ENCODE measurements around the gene VPS51. TPM values are rescaled to one million over a fixed set of nuclear protein-coding genes. Genes with fewer than 3 reads are reported as not detected.
A peak's percentile ranks its signal among the peaks of the same experiment; 100 is the strongest.

Gene VPS51
- total RNA-seq = 100 to 1,000 TPM in 1 of 2 experiments, 10 to 100 TPM in 1; 88.0 to 108 TPM

DNA sequence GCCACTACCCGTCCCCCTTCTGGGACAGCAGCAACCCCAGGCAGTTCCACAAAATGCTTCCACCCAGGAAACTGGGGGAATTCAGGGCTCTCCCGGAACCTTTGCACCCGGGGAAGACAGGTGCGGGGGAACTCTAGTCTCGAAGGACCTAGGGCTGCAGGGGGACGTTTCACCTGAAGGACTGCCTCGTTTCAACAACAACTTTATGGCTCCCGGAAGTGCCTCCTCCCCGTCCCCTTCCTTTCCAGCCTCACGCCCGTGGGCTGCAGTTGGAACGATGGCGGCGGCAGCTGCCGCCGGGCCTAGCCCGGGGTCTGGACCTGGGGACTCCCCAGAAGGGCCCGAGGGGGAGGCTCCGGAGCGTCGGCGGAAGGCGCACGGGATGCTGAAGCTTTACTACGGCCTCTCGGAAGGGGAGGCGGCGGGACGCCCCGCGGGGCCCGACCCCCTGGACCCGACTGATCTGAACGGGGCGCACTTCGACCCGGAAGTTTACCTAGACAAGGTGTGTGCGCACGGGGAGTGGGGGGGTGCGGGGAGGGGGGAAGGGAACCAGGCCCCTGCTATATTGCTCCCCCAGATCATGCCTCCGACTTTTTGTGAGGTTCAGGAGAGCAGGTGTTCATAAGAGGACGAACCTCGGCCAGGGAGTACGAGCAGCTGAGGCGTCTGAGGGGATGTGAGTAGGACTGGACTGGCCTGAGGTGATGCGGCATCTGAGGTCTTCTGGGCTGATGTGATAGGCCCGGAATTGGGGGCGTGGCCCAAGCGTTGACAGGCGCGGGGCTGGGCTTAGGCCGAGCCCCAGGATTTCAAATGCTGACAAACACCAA, at the start of gene VPS51:
TSS of gene VPS51 (plus strand) at position 241 of the 833 bp plus-strand sequence. CDS start at position 278, 37 bp downstream.
- Mint-ChIP-seq H3K36me3 (peaks cover 2% of the 10 kb centered on the region), H3K9me3 (no peaks in the 10 kb centered on the region), H3K4me1 (peaks cover 10% of the 10 kb centered on the region), H3K4me3 (peak within 1 kb of the TSS; percentile 93), H3K27me3 (no peaks in the 10 kb centered on the region), H3K27ac (peak within 1 kb of the TSS; percentile 95)
- DNase-seq = peak; percentile 86

DNA sequence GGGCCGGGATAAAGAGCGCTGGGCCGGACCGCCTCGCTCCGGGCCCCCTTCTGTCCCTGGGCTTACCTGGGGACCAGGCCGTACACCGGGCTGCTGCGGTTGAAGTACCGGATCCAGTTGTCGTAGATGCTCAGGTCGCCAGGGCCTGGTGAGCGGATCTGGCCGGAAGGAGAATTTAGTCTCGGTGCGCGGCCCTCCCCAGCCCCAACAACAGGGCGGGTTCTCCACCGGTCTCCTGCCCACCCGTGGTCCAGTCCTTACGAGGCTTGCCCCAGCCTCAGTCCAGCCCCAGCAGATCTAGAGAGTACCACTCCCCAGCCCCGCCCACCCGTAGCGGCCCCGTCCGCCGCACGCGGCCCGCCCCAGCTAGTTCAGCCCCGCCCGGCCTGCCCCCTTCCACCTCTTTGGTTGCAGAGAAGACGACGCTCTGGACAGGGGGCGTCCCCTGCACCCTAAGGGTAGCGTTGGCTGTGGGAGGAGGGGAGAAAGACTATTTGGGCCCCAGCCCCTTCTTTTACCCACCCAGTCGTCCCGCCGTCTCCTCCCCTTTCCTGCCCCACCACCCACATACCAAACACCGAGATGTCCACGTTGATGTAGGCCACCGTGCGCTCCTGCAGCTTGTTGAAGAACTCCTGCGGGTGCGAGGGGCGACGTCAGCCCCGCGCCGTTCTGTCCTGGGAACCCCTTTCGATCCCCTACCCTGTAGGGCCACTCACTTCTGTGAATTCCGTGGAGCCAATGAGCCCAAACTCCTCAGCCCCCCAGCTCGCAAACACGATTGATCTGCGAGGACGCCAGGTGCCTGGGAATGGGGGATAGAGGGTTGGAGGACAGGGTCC, 48.2 kb upstream of the VPS51 start:
- Mint-ChIP-seq H3K4me3 (peak overlapping the region; percentile 76), H3K9me3 (no peaks in the 10 kb centered on the region), H3K36me3 (peaks cover 5% of the 10 kb centered on the region), H3K27ac (peak overlapping the region; percentile 67), H3K27me3 (no peaks in the 10 kb centered on the region), H3K4me1 (peaks cover 17% of the 10 kb centered on the region)
- DNase-seq = peak; percentile 32

DNA sequence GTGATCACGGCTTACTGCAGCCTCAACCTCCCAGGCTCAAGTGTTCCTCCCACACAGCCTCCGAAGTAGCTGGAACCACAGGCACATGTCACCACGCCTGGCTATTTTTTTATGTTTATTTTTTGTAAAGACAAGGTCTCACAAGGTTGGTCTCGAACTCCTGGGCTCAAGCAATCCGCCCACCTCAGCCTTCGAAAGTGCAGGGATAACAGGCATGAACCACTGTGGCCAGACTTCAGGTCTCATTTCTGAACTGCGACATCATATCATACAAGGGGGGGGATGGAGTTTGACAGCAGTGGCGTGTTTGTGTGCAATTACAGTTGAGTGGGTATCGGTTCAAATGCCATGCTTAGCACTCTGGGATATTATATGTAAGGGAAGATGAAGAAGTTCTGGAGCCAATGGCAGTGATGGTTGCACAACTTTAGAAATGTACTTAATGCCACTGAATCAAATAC, 44.6 kb upstream of the VPS51 start:
- Mint-ChIP-seq H3K4me3 (no peak overlapping the region), H3K36me3 (no peaks in the 10 kb centered on the region), H3K4me1 (peaks cover 29% of the 10 kb centered on the region), H3K27me3 (no peaks in the 10 kb centered on the region), H3K27ac (no peak overlapping the region), H3K9me3 (no peaks in the 10 kb centered on the region)
- DNase-seq = no peak

DNA sequence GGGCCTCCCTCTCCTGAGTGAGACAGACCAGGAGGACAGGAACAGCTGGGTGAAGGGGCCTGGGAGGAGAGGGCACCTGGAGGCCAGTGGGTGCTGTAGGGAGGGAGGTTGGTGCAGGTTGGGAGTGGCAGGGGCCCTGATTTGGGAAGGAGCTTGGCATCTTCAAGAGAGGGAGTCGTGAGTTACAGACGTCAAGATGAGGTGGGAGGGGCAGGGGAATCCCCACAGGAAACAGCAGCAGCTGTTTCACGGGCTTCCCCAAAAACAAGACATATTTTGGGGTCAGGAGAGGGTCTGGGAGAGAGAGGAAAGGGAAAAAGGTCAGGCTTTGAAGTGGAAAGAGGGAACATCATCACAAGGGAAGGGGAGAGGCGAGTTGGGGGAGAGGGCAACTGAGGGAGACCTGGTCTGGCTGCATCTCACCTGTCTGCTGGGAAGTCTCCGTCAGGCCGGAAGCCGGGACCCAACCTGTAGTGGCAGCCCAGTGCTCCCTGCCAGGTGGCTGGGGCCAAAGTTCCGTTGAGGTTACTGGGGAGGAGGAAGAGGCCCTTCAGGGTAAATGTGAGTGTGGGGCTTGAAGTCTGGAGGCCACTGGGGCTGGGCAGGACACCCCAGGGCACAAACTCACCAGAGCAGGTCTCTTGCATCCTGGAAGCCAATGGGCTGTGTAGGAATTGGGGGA, 42.0 kb upstream of the VPS51 start:
- H3K27ac Mint-ChIP-seq = peak overlapping the region; percentile 30
- DNase-seq = no peak
- no peaks in the 10 kb centered on the region for H3K27me3 Mint-ChIP-seq
- no peaks in the 10 kb centered on the region for H3K36me3 Mint-ChIP-seq
- H3K9me3 Mint-ChIP-seq = no peaks in the 10 kb centered on the region
- H3K4me1 Mint-ChIP-seq = peaks cover 15% of the 10 kb centered on the region
- peak overlapping the region; percentile 42 for H3K4me3 Mint-ChIP-seq

DNA sequence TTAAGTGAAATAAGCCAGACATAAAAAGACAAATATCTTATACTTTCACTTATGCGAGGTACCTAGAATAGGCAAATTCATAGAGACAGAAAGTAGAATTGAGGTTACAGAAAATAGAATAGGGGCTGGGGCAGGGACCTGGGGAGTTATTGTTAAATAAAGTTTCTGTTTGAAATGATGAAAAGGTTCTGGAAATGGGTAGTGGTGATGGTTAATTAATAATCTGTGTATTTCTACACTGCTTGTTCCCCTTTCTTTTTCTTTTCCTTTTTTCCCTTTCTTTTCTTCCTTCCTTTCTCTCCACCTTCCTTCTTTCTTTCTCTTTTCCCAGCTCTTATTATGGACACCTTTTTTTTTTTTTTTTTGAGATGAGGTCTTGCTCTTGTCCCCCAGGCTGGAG, 40.5 kb upstream of the VPS51 start:
- no peak overlapping the region for H3K27ac Mint-ChIP-seq
- H3K4me1 Mint-ChIP-seq = peaks cover 15% of the 10 kb centered on the region
- no peak for DNase-seq
- H3K4me3 Mint-ChIP-seq = no peak overlapping the region
- no peaks in the 10 kb centered on the region for H3K9me3 Mint-ChIP-seq
- no peaks in the 10 kb centered on the region for H3K27me3 Mint-ChIP-seq
- H3K36me3 Mint-ChIP-seq = no peaks in the 10 kb centered on the region

DNA sequence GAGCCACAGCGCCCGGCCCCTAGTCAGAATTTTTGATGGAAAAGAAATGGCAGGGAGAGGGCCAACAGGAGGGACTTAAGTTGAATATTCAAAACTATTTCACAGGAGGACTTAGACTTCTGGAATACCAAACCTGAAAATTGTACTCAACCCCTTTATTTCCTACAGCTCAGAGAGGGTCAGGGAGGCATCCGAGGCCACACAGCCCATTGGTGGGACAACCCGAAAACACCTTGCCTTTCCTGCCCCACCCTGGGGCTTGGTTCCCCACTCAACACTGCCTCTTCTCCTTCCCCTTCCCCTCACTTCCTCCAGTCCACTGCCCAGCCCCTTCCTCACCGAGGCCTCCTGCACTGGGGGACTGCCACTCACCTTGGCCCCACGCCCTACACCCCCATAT, 39.0 kb upstream of the VPS51 start:
- peaks cover 15% of the 10 kb centered on the region for H3K4me1 Mint-ChIP-seq
- no peak overlapping the region for H3K4me3 Mint-ChIP-seq
- no peaks in the 10 kb centered on the region for H3K36me3 Mint-ChIP-seq
- H3K27me3 Mint-ChIP-seq = no peaks in the 10 kb centered on the region
- no peak overlapping the region for H3K27ac Mint-ChIP-seq
- H3K9me3 Mint-ChIP-seq = no peaks in the 10 kb centered on the region
- no peak for DNase-seq

DNA sequence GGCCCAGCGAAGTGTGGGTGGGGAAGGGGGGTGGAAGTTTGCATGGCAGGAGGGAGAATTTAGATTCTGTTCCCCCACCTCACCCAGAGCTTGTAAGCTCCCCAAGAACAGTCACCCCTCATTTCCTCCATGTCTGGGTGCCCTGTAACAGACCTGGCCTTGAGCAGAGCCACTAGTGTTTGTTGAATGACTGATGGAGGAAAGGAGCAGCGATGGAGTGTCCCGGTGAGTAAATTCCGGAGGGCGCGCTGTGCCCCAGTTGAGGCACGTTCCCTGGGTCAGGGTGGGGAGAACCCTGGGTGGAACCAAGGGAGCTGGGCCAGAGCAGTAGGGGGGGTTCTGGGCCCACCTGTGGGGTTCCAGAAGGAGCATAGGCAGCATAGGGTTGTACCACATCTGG, 38.5 kb upstream of the VPS51 start:
- no peak overlapping the region for H3K4me3 Mint-ChIP-seq
- H3K27me3 Mint-ChIP-seq = peaks cover 5% of the 10 kb centered on the region
- H3K9me3 Mint-ChIP-seq = no peaks in the 10 kb centered on the region
- DNase-seq = no peak
- peaks cover 15% of the 10 kb centered on the region for H3K4me1 Mint-ChIP-seq
- no peaks in the 10 kb centered on the region for H3K36me3 Mint-ChIP-seq
- H3K27ac Mint-ChIP-seq = no peak overlapping the region

DNA sequence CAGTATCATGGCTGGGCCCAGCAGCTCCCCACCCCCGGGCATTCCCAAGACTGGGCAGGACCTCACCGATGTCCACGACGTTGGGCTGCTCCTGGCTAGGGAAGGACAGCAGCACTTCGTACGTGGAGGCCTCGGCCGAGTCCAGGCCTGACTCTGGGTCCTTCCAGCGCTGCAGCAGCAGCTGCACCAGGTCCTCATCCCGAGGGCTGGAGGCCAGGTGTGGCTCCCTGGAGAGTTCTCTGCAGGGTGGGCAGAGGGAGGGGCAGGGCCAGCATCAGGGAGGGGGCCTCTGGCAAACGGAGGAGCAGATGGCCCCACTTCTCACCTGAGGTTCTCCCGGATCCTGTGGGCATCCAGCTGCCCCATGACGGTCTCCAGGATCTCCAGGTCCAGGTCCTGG, 38.0 kb upstream of the VPS51 start:
- Mint-ChIP-seq H3K27me3 (peaks cover 5% of the 10 kb centered on the region), H3K4me3 (no peak overlapping the region), H3K4me1 (peaks cover 15% of the 10 kb centered on the region), H3K27ac (no peak overlapping the region), H3K36me3 (no peaks in the 10 kb centered on the region), H3K9me3 (no peaks in the 10 kb centered on the region)
- DNase-seq = no peak

DNA sequence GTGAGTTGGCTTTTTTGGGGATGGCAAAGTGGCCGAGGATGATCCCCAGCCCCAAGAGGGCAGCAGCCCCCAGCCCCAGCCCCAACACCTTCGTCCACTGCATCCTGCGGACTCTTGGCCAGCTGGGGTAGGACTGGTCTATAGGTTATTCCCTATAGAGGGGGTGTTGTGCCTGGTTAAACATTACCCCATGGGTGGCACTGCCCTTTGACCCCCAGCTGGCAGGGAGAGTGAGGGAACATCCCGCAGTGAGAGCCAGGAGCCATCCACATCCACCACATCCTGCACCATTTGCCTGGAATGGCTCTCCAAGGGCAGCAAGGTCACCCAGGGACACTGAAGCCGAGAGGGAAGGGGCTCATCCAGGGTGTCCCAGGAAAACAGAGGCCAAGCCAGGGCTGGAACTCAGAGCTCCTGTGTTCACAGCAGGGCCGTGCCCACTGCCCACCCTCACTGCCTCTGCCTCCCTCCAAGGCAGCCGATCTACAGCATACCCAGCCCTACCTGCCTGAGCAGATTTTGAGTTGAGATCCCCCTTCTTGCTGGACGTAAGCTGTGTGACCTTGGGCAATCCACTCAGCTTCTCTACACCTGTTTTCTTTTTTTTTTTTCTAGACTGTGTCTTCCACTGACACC, 37.5 kb upstream of the VPS51 start, which contains the start of gene NAALADL1:
TSS of gene NAALADL1 (minus strand) at position 135 of the 636 bp plus-strand sequence. CDS start at position 103, 32 bp downstream.
- H3K4me3 Mint-ChIP-seq = no peak within 1 kb of the TSS
- H3K27me3 Mint-ChIP-seq = peaks cover 5% of the 10 kb centered on the region
- peaks cover 14% of the 10 kb centered on the region for H3K4me1 Mint-ChIP-seq
- DNase-seq = no peak
- no peaks in the 10 kb centered on the region for H3K36me3 Mint-ChIP-seq
- no peak within 1 kb of the TSS for H3K27ac Mint-ChIP-seq
- H3K9me3 Mint-ChIP-seq = no peaks in the 10 kb centered on the region

DNA sequence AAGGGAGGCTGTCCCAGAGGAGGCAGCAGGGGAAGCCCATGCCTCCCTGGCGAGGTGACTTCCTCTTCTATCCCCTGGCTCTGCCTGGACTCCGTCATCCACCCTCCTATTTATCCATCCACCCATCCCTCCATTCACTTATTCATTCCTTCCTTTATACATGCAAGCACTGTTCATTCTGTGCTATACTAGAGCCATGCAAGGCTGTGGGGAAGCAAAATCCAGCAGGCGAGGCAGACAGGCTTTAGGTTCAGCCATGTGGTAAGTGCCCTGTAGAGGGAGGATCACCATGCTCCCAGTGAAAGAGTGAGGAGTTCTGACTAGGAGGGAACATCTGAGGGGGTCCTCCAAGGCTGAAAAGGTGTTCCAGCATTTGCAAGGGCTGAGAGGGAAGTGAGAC, 36.5 kb upstream of the VPS51 start:
- Mint-ChIP-seq H3K9me3 (no peaks in the 10 kb centered on the region), H3K27ac (no peak overlapping the region), H3K27me3 (peaks cover 5% of the 10 kb centered on the region), H3K4me3 (no peak overlapping the region), H3K4me1 (peaks cover 6% of the 10 kb centered on the region), H3K36me3 (no peaks in the 10 kb centered on the region)
- DNase-seq = no peak

DNA sequence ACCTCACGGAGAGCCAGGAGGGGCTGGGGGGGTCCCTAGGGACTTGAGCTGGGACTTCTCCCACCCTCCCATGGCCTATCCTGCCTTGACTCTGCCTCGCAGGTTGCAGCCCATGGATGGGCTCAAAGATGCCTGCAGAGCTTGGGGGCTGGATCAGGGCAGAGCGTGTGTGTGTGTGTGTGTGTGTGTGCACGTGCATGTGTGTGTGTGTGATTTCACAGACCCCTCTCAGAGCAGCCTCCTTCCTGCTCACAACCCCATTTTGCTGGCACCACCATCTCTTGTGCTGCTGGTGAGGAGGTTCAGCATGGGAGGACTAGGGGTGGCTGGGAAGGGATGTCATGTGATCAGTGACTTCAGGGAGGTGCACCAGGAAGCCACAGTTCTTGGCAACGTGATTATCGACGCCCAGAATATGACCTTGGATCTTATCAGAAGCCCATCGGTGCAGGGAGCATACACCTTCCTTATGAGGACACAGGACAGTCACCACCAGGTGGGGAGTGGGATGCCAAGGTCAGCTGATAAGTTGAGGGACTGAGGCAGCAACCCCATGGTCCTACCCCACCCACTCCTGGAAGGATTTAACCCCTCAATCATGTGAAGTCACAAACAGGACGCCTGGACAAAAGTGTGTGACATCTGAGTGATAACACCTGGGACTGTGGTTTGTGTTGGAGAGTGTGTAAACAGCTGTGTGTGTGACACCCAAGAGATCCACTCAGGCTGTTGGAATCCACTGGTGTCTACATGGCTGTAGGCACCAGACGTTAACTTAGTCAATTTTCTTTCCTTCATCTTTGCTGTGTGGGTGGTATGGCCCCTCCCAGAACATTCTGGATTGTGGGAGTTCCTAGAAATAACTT, 35.8 kb upstream of the VPS51 start:
- H3K36me3 Mint-ChIP-seq = no peaks in the 10 kb centered on the region
- H3K27me3 Mint-ChIP-seq = peaks cover 5% of the 10 kb centered on the region

DNA sequence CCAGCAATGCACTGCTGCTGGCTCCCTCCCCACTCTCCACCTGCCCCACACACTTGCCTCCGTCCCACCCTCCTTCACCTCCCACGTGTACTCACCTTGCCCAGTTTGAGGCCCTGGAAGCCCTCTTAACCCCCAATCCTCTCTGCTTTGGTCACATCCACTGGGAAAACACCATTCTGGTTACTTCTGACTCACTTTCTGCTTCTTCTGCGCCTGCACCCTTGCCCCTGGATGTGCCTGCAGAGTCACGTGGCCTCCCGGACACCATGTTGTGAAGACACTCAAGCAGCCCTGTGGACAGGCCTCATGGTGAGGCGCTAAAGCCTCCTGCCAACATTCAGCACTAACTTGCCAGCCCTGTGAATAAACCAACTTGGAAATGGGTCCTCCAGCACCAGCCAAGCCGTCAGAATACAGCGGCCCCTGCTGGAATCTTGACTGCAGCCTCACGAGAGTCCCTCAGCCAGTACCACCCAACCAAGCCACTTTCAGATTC, 35.1 kb upstream of the VPS51 start:
- Mint-ChIP-seq H3K9me3 (no peaks in the 10 kb centered on the region), H3K27me3 (peaks cover 5% of the 10 kb centered on the region), H3K36me3 (no peaks in the 10 kb centered on the region), H3K4me3 (no peak overlapping the region), H3K4me1 (no peaks in the 10 kb centered on the region), H3K27ac (no peak overlapping the region)
- no peak for DNase-seq

More for the DNA sequence above, 35.8 kb upstream of the VPS51 start:
- DNase-seq = no peak
- H3K27ac Mint-ChIP-seq = no peak overlapping the region
- H3K4me3 Mint-ChIP-seq = no peak overlapping the region
- peaks cover 5% of the 10 kb centered on the region for H3K4me1 Mint-ChIP-seq
- H3K9me3 Mint-ChIP-seq = no peaks in the 10 kb centered on the region

DNA sequence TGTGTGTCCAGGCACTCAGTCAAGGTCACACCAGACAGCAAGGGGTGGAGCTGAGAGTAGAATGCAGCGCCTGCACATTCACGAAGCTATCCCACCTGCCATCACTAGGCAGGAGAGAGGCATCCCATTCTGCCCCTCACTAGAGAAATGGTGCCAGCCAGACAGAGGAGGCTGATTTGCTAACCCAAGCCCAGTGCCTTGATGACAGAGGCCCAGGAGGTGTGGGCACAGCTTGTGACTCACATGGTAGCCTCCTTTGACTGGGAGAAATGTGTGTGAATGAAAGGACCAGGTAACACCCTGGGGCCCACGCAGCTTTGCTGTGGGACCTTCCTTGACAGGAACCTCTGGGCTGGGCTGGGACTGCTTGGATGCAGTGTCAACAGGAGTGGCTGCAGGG, 32.5 kb upstream of the VPS51 start:
- Mint-ChIP-seq H3K4me1 (no peaks in the 10 kb centered on the region), H3K27me3 (peaks cover 5% of the 10 kb centered on the region), H3K36me3 (no peaks in the 10 kb centered on the region), H3K9me3 (no peaks in the 10 kb centered on the region), H3K27ac (no peak overlapping the region), H3K4me3 (no peak overlapping the region)
- no peak for DNase-seq

DNA sequence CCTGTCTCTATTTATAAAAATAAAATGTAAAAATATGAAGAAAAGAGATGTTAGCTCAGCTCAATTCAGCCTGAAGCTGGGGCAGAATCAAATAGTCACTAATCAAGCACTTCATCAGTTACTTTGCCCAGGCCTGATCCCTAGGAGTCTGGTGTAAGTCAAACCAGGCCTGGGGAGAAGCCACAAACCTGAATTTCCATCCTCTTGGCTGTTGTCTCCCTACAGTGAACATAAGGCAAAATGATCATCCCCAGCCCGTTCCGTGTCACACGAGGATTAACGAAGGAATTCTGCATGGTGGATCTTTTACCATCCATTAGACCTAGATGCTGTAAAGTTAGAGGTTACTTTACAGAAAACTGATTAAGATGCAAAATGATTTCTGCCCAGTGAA, 31.2 kb upstream of the VPS51 start:
- no peak overlapping the region for H3K4me3 Mint-ChIP-seq
- H3K36me3 Mint-ChIP-seq = no peaks in the 10 kb centered on the region
- H3K27me3 Mint-ChIP-seq = peaks cover 5% of the 10 kb centered on the region
- no peaks in the 10 kb centered on the region for H3K4me1 Mint-ChIP-seq
- no peak for DNase-seq
- no peaks in the 10 kb centered on the region for H3K9me3 Mint-ChIP-seq
- H3K27ac Mint-ChIP-seq = no peak overlapping the region
